Measurements from ENCODE around the gene RAB31.

GRCh38 chr18:9826685-9827084, 118.6 kb downstream of the RAB31 start:
- TF ChIP-seq RAD21 (conservative IDR thresholded peaks at IDR 0.05 in 1 of 2, IDR thresholded peaks at IDR 0.05 in 1 of 2) = no peak
- no peak for TF ChIP-seq POLR2A (IDR thresholded peaks at IDR 0.05; ENCODE audit: low read length)
- TF ChIP-seq CTCF (IDR thresholded peaks at IDR 0.05) = no peak
- TF ChIP-seq EP300 (IDR thresholded peaks at IDR 0.05) = no peak
- no peak for TF ChIP-seq MAX (IDR thresholded peaks at IDR 0.05)
- TF ChIP-seq SMC3 (IDR thresholded peaks at IDR 0.05) = no peak
- no peak for TF ChIP-seq KDM5A (IDR thresholded peaks at IDR 0.05)
- no peak for TF ChIP-seq CBX2 (IDR thresholded peaks at IDR 0.05; ENCODE audit: borderline replicate concordance, low read depth)
- no peak for TF ChIP-seq GATA3 (IDR thresholded peaks at IDR 0.05; ENCODE audit: borderline replicate concordance)

Measured in A549 (cell line).